Ovary (tissue), 9 donors: ENCODE measurements around the gene CFAP73. TPM values are rescaled to one million over a fixed set of nuclear protein-coding genes. Genes with fewer than 3 reads are reported as not detected.

ENCODE experiments used
- DNase-seq, 5 donors: peaks; one replicate each; pipeline ENCODE4 v3.0.0-alpha.2; 2019 to 2020
- H3K27ac ChIP-seq, 2 donors: fragments of 200-600 bp; one replicate each; pipeline versions ENCODE4 v1.5.1 to v1.8.0; 2019 to 2022
- H3K27me3 ChIP-seq: fragments of 200-600 bp; one replicate; pipeline ENCODE4 v1.8.0; 2022
- H3K36me3 ChIP-seq: fragments of 200-600 bp; sonication (generic); one replicate; pipeline ENCODE4 v1.5.1; 2019
- H3K4me1 ChIP-seq: one replicate; pipeline ENCODE4 v1.8.1; 2013; ENCODE audit warnings: mild to moderate bottlenecking, moderate library complexity; ENCODE audit not compliant: insufficient read depth
- H3K4me3 ChIP-seq: fragments of 200-600 bp; sonication (generic); one replicate; pipeline ENCODE4 v1.5.1; 2017
- H3K9me3 ChIP-seq, 2 donors: fragments of 200-600 bp in 1 of 2; sonication (generic) in 1 of 2; one replicate each; pipeline versions ENCODE4 v1.5.1 to v1.8.1; 2013 to 2019; ENCODE audit warnings: mild to moderate bottlenecking in 1 of 2, moderate library complexity in 1 of 2
- CTCF ChIP-seq, 3 donors: fragments of 450-650 bp in 2 of 3; fragments of 200-600 bp in 1 of 3; IDR thresholded peaks; one replicate each; pipeline versions ENCODE4 v1.5.1 to v1.8.0; 2016 to 2022; ENCODE audit warnings: antibody characterized with exemption in 3 of 3, mild to moderate bottlenecking in 1 of 3
- EP300 ChIP-seq: sonication (generic); formaldehyde crosslinking; IDR thresholded peaks from one replicate; pipeline ENCODE4 v1.6.1; 2017; ENCODE audit warnings: antibody characterized with exemption
- POLR2A ChIP-seq: fragments of 450-650 bp; IDR thresholded peaks from one replicate; pipeline ENCODE4 v1.6.1; 2017; ENCODE audit warnings: antibody characterized with exemption, mild to moderate bottlenecking, moderate library complexity
- WGBS, 3 donors: extraction: QIAGEN DNeasy Blood & Tissue Kit in 1 of 3; methylation state at CpG; one replicate each; pipeline versions ENCODE4 v1.1.5 to v1.1.7; 2013 to 2017; 5-methylcytosine and 5-hydroxymethylcytosine counted together
- intact Hi-C, 4 donors: fragments of 100-400 bp; cut with DNase I; formaldehyde crosslinking; loops; one replicate each; pipeline versions ENCODE4 v1.11.0 to v1.15.1; 2022 to 2023
- polyA plus RNA-seq, 2 donors: library from polyadenylated mRNA; stranded (reverse); fragments of 200-250 nt in 1 of 2; fragments of 350-450 nt in 1 of 2; fragmentation: Illumina TruSeq in 1 of 2; extraction: RNeasy Lipid Tissue Mini Kit (QIAGEN cat#74804) in 1 of 2; gene quantifications; one replicate each; pipeline ENCODE4 v1.2.3, GENCODE V29; 2013 to 2014
- total RNA-seq, 7 donors: library from RNA; depleted of rRNA in 2 of 7; stranded (reverse); fragments of >200 nt in 2 of 7; fragmentation: NEBNext Ultra II Directional in 3 of 7; extraction: Animal tissue kit (Norgen Biotek cat#: 25700) in 3 of 7; gene quantifications; one replicate each; pipeline versions ENCODE4 v1.1.0 to v1.2.4, GENCODE V29; 2016 to 2023
- donor health status: DM: no; HTN: no; CAD: no; lungs with moderate emphysema.
- donor health status: DM: no; HTN: no; CAD: no.
- donor health status: Bipolar disorder and iron deficiency.
- donor health status: DM: yes; HTN: yes; CAD: no.
- donor health status: DM: no; HTN: no; CAD: no.
- donor health status: DM: yes; HTN: yes; CAD: no.

Gene CFAP73
- total and polyA plus RNA-seq, 9 donors, result 0.15 to 38.3 (median 1.5) TPM; not detected in 3

- no peak for TF ChIP-seq POLR2A
- TF ChIP-seq EP300, result no peak
- TF ChIP-seq CTCF (IDR thresholded peaks at IDR 0.05), result no peak
- 15 to 39% (median 20%) methylated on average over 4 of the region's 4 CpGs for WGBS, 3 donors
- Histone ChIP-seq H3K36me3 (no peaks in the 10 kb centered on the region), H3K9me3 (no peaks in the 10 kb centered on the region), H3K4me1 (peaks cover 3% of the 10 kb centered on the region), H3K4me3 (no peak overlapping the region), H3K27ac (peak overlapping the region; percentile 41 to 45), H3K27me3 (no peaks in the 10 kb centered on the region)
- intact Hi-C loops, result loop anchor here in 3 of 4 donors (5.0 to 10.0 kb wide), 5 partner anchors 102 to 720 kb away; partner anchors contain the start of genes SLC8B1 (in 2 of the 3) and PLBD2 (in 1 of the 3)
- no peak for DNase-seq
Observed at GRCh38 chr12:113194971-113195391, 45.5 kb downstream of the CFAP73 start.

GRCh38 chr12:113195598-113195997 lies 46.1 kb downstream of the CFAP73 start:
- TF ChIP-seq CTCF (IDR thresholded peaks at IDR 0.05), result no peak
- TF ChIP-seq EP300, result no peak
- TF ChIP-seq POLR2A, result no peak
- Histone ChIP-seq H3K4me3 (no peak overlapping the region), H3K4me1 (peaks cover 3% of the 10 kb centered on the region), H3K9me3 (no peaks in the 10 kb centered on the region), H3K27ac (peak overlapping the region; percentile 41 to 45), H3K36me3 (no peaks in the 10 kb centered on the region), H3K27me3 (no peaks in the 10 kb centered on the region)
- intact Hi-C loops, result loop anchor here in 3 of 4 donors (5.0 to 10.0 kb wide), 5 partner anchors 102 to 719 kb away; partner anchors contain the start of genes SLC8B1 (in 2 of the 3) and PLBD2 (in 1 of the 3)
- no peak for DNase-seq
- 85 to 91% (median 87%) methylated on average over 13 of the region's 13 CpGs for WGBS, 3 donors

GRCh38 chr12:113196582-113196981 lies 47.1 kb downstream of the CFAP73 start:
- Histone ChIP-seq H3K4me3 (no peak overlapping the region), H3K36me3 (no peaks in the 10 kb centered on the region), H3K27me3 (no peaks in the 10 kb centered on the region), H3K27ac (no peak overlapping the region), H3K4me1 (peaks cover 6% of the 10 kb centered on the region), H3K9me3 (no peaks in the 10 kb centered on the region)
- intact Hi-C loops, result loop anchor here in 3 of 4 donors (5.0 to 10.0 kb wide), 5 partner anchors 101 to 718 kb away; partner anchors contain the start of genes SLC8B1 (in 2 of the 3) and PLBD2 (in 1 of the 3)
- WGBS, 3 donors, result 79 to 83% (median 81%) methylated on average over 7 of the region's 7 CpGs
- TF ChIP-seq CTCF (IDR thresholded peaks at IDR 0.05) (no peak), EP300 (no peak), POLR2A (no peak)
- DNase-seq, result no peak

GRCh38 chr12:113196990-113197389 lies 47.5 kb downstream of the CFAP73 start:
- H3K9me3 ChIP-seq, result no peaks in the 10 kb centered on the region
- intact Hi-C loops, result loop anchor here in 3 of 4 donors (5.0 to 10.0 kb wide), 5 partner anchors 100 to 718 kb away; partner anchors contain the start of genes SLC8B1 (in 2 of the 3) and PLBD2 (in 1 of the 3)

More at GRCh38 chr12:113196990-113197389, 47.5 kb downstream of the CFAP73 start:
- Histone ChIP-seq H3K4me1 (peaks cover 6% of the 10 kb centered on the region), H3K36me3 (no peaks in the 10 kb centered on the region), H3K27me3 (no peaks in the 10 kb centered on the region), H3K4me3 (no peak overlapping the region), H3K27ac (no peak overlapping the region)
- DNase-seq, result peak; percentile 68 to 84 (median 74)
- 9 to 17% (median 14%) methylated on average over 4 of the region's 4 CpGs for WGBS, 3 donors
- TF ChIP-seq POLR2A, result no peak
- peak; percentile 28 to 61 (median 39) for TF ChIP-seq CTCF (IDR thresholded peaks at IDR 0.05)
